CD14-positive monocyte (primary cell): ENCODE measurements around the gene ZBTB32. TPM values are rescaled to one million over a fixed set of nuclear protein-coding genes. Genes with fewer than 3 reads are reported as not detected.

Source experiments
- DNase-seq, 3 donors: peaks; one replicate each; pipeline ENCODE4 v3.0.0-alpha.2; 2011 to 2022
- H2AFZ ChIP-seq: 2 replicates; pipeline ENCODE4 v1.6.0; 2012; ENCODE audit warnings: mild to moderate bottlenecking, low read depth, low read length, inconsistent platforms; ENCODE audit not compliant: insufficient read depth, poor library complexity, severe bottlenecking
- H3K27ac ChIP-seq, 2 donors: 1 replicate in 1 of 2; 2 replicates in 1 of 2; pipeline ENCODE4 v1.5.1; 2012 to 2013; ENCODE audit warnings: low read length in 2 of 2, control low read depth in 1 of 2, inconsistent platforms in 1 of 2, low read depth in 1 of 2, mild to moderate bottlenecking in 1 of 2
- H3K27me3 ChIP-seq, 2 donors: one replicate each; pipeline versions ENCODE4 v1.6.0 to v1.6.1; 2011 to 2013; ENCODE audit warnings: low read length in 2 of 2; ENCODE audit not compliant: control insufficient read depth in 2 of 2, insufficient read depth in 2 of 2
- H3K36me3 ChIP-seq, 2 donors: replicated peaks in 1 of 2; 1 replicate in 1 of 2; 2 replicates in 1 of 2; pipeline versions ENCODE4 v1.5.1 to v1.6.1; 2012 to 2013; ENCODE audit warnings: low read length in 2 of 2, control low read depth in 1 of 2, inconsistent platforms in 1 of 2, mild to moderate bottlenecking in 1 of 2; ENCODE audit not compliant: insufficient read depth in 2 of 2, control insufficient read depth in 1 of 2
- H3K4me1 ChIP-seq, 2 donors: 1 replicate in 1 of 2; 2 replicates in 1 of 2; pipeline versions ENCODE4 v1.5.1 to v1.6.1; 2012 to 2013; ENCODE audit warnings: low read length in 2 of 2, control low read depth in 1 of 2, inconsistent platforms in 1 of 2, mild to moderate bottlenecking in 1 of 2, moderate library complexity in 1 of 2; ENCODE audit not compliant: insufficient read depth in 2 of 2, control insufficient read depth in 1 of 2
- H3K4me2 ChIP-seq: replicated peaks from 2 replicates; pipeline ENCODE3; 2012; ENCODE audit warnings: low read length, moderate library complexity, mild to moderate bottlenecking; ENCODE audit not compliant: poor library complexity, severe bottlenecking; ENCODE audit errors: extremely low read depth
- H3K4me3 ChIP-seq, 3 experiments: fragments of 200-600 bp in 1 of 3; sonication (generic) in 1 of 3; replicated peaks in 1 of 3; 1 replicate in 2 of 3; 2 replicates in 1 of 3; pipeline ENCODE4 v1.5.1; 2011 to 2013; ENCODE audit warnings: low read length in 3 of 3, mild to moderate bottlenecking in 3 of 3, control low read depth in 2 of 3, low read depth in 2 of 3, inconsistent platforms in 1 of 3, moderate library complexity in 1 of 3
- H3K79me2 ChIP-seq: 2 replicates; pipeline ENCODE4 v1.6.0; 2012; ENCODE audit warnings: mild to moderate bottlenecking, control low read depth, inconsistent platforms, low read length, moderate library complexity; ENCODE audit not compliant: insufficient read depth
- H3K9ac ChIP-seq: 2 replicates; pipeline ENCODE4 v1.6.0; 2017; ENCODE audit warnings: low read length, mild to moderate bottlenecking; ENCODE audit not compliant: insufficient read depth, poor library complexity, severe bottlenecking
- H3K9me3 ChIP-seq, 2 donors: replicated peaks in 1 of 2; 1 replicate in 1 of 2; 2 replicates in 1 of 2; pipeline versions ENCODE4 v1.5.1 to v1.6.1; 2012 to 2013; ENCODE audit warnings: low read length in 2 of 2, control low read depth in 1 of 2; ENCODE audit not compliant: control insufficient read depth in 1 of 2, insufficient read depth in 1 of 2
- H4K20me1 ChIP-seq: 2 replicates; pipeline ENCODE4 v1.6.0; 2012; ENCODE audit warnings: mild to moderate bottlenecking, low read length, control low read depth, moderate library complexity; ENCODE audit not compliant: insufficient read depth
- H3K27ac Mint-ChIP-seq, 7 donors: one replicate each; pipeline ENCODE4 v1.8.0; 2020; ENCODE audit warnings: mild to moderate bottlenecking in 7 of 7, mixed read lengths in 7 of 7, moderate library complexity in 6 of 7, inconsistent platforms in 2 of 7
- H3K27me3 Mint-ChIP-seq, 3 donors: one replicate each; pipeline ENCODE4 v1.8.0; 2021 to 2022; ENCODE audit warnings: low read depth in 3 of 3, mild to moderate bottlenecking in 3 of 3, mixed read lengths in 3 of 3, moderate library complexity in 3 of 3, inconsistent platforms in 1 of 3
- H3K36me3 Mint-ChIP-seq, 2 donors: one replicate each; pipeline ENCODE4 v1.8.0; 2020; ENCODE audit warnings: mixed read lengths in 2 of 2, inconsistent platforms in 1 of 2, mild to moderate bottlenecking in 1 of 2
- H3K4me1 Mint-ChIP-seq: one replicate; pipeline ENCODE4 v1.8.0; 2020; ENCODE audit warnings: mild to moderate bottlenecking, mixed read lengths
- H3K4me3 Mint-ChIP-seq, 2 donors: one replicate each; pipeline ENCODE4 v1.8.0; 2020; ENCODE audit warnings: mild to moderate bottlenecking in 2 of 2, mixed read lengths in 2 of 2, moderate library complexity in 1 of 2
- H3K9me3 Mint-ChIP-seq, 7 donors: one replicate each; pipeline ENCODE4 v1.8.0; 2020 to 2022; ENCODE audit warnings: mixed read lengths in 7 of 7, mild to moderate bottlenecking in 6 of 7, moderate library complexity in 6 of 7, inconsistent platforms in 2 of 7
- CTCF ChIP-seq: fragments of 200-600 bp; IDR thresholded peaks from one replicate; pipeline ENCODE4 v1.8.0; 2022; ENCODE audit warnings: antibody characterized with exemption, mild to moderate bottlenecking
- WGBS: methylation state at CpG from one replicate; pipeline ENCODE4 v1.1.5; 2013; ENCODE audit warnings: missing lambda C conversion rate; ENCODE audit not compliant: insufficient coverage; 5-methylcytosine and 5-hydroxymethylcytosine counted together
- intact Hi-C, 2 donors: fragments of 100-400 bp; cut with micrococcal nuclease; formaldehyde crosslinking; loops; one replicate each; pipeline versions ENCODE4 v1.15.0 to v1.15.1; 2023
- polyA plus RNA-seq, 3 donors: library from polyadenylated mRNA; depleted of rRNA in 1 of 3; unstranded in 2 of 3; stranded (reverse) in 1 of 3; fragments of 300-500 nt in 2 of 3; fragments of >200 nt in 1 of 3; fragmentation: Illumina TruSeq in 2 of 3; gene quantifications; 1 replicate in 2 of 3; 2 replicates in 1 of 3; pipeline ENCODE4 v1.2.3, GENCODE V29; 2012 to 2021

Gene ZBTB32
- polyA plus RNA-seq, 3 donors = 0.05 TPM; not detected in 2

GRCh38 chr19:35733180-35734125 lies 29.1 kb downstream of the ZBTB32 start:
- H3K4me2 ChIP-seq = no peak overlapping the region
- peaks cover 78 to 97% of the 10 kb centered on the region in 2 donors for H3K36me3 Mint-ChIP-seq
- no peak overlapping the region for H3K27ac ChIP-seq
- no peaks in the 10 kb centered on the region for H3K9me3 ChIP-seq
- peaks cover 74% of the 10 kb centered on the region for H4K20me1 ChIP-seq
- TF ChIP-seq CTCF = no peak
- no peak overlapping the region for H3K4me3 ChIP-seq
- 99% methylated on average over 17 of the region's 35 CpGs for WGBS
- no peak overlapping the region for H3K9ac ChIP-seq
- H3K4me1 Mint-ChIP-seq = no peaks in the 10 kb centered on the region
- no peaks in the 10 kb centered on the region for H3K27me3 ChIP-seq
- H3K79me2 ChIP-seq = no peaks in the 10 kb centered on the region
- no peaks in the 10 kb centered on the region for H3K9me3 Mint-ChIP-seq
- H2AFZ ChIP-seq = no peak overlapping the region
- DNase-seq = no peak
- no peak overlapping the region for H3K4me3 Mint-ChIP-seq
- peaks cover 0 to 3% (median 0%) of the 10 kb centered on the region in 3 donors for H3K27me3 Mint-ChIP-seq
- H3K27ac Mint-ChIP-seq = peak overlapping the region in 2 of 7 donors; percentile 36 to 47
- intact Hi-C loops = no loop called here
- H3K36me3 ChIP-seq = peaks cover 86 to 100% of the 10 kb centered on the region in 2 donors
- H3K4me1 ChIP-seq = no peaks in the 10 kb centered on the region

DNA sequence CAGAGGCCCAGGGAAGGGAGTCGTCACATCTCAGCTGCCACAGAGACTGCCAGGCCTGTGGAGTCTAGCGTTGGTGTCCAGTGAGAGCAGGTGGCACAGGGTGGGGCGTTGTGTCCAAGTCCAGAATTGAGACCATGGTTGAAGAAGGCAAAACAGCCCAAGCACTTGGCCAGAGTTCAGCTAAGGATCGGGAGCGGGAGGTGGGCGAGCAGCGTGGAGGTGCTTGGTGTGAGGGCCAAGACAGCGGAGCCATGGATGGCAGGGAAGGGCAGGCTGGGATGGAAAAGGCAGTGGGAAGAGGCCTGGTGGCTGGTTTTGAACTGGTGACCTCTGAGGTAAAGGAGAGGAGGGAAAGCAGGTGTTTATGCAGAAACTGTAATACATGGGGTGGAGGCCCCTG lies 29.9 kb downstream of the ZBTB32 start:
- intact Hi-C loops = no loop called here
- Histone ChIP-seq H3K4me2 (no peak overlapping the region), H3K9ac (no peak overlapping the region), H3K36me3 (peaks cover 86 to 100% of the 10 kb centered on the region in 2 donors), H3K27me3 (no peaks in the 10 kb centered on the region), H4K20me1 (peaks cover 80% of the 10 kb centered on the region), H2AFZ (no peak overlapping the region), H3K4me3 (no peak overlapping the region), H3K27ac (no peak overlapping the region), H3K9me3 (no peaks in the 10 kb centered on the region), H3K79me2 (peaks cover 4% of the 10 kb centered on the region), H3K4me1 (peaks cover under 1 to 2% of the 10 kb centered on the region in 2 donors)
- WGBS = 97% methylated on average over 8 of the region's 8 CpGs
- TF ChIP-seq CTCF = no peak
- H3K4me3 Mint-ChIP-seq = peak overlapping the region in 1 of 2 donors; percentile 40
- peaks cover 0 to 1% (median 0%) of the 10 kb centered on the region in 3 donors for H3K27me3 Mint-ChIP-seq
- peak overlapping the region in 4 of 7 donors; percentile 10 to 75 (median 44) for H3K27ac Mint-ChIP-seq
- H3K36me3 Mint-ChIP-seq = peaks cover 76 to 97% of the 10 kb centered on the region in 2 donors
- DNase-seq = no peak
- peaks cover 2% of the 10 kb centered on the region for H3K4me1 Mint-ChIP-seq
- H3K9me3 Mint-ChIP-seq = no peaks in the 10 kb centered on the region
